DMS79 (cell line): ENCODE results near the gene PARK7.

ENCODE experiments used
- DNase-seq: peaks from one replicate; lab custom pipeline; 2025; lab: John Stamatoyannopoulos, UW

The PARK7 gene

GRCh38 chr1:7984811-7985210 is 23.3 kb downstream of the PARK7 start:
- peak; percentile 38 for DNase-seq

- DNase-seq = no peak
Measured at GRCh38 chr1:7985851-7986612, 24.5 kb downstream of the PARK7 start.

DNA sequence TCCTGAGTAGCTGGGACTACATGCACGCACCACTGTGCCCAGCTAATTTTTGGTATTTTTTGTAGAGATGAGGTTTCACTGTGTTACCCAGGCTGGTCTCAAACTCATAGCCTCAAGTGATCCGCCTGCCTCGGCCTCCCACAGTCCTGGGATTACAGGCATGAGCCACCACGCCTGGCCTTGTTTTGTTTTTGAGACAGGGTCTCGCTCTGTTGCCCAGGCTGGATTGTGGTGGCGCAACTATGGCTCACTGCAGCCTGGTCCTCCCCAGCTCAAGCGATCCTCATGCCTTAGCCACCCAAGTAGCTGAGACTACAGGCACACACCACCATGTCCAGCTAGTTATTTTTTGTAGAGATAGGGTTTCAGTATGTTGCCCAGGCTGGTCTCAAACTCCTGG is 26.0 kb downstream of the PARK7 start:
- no peak for DNase-seq

- DNase-seq = no peak
Measured at GRCh38 chr1:7988576-7988975, 27.1 kb downstream of the PARK7 start.

- DNase-seq = no peak
Measured at GRCh38 chr1:7989762-7990428, 28.4 kb downstream of the PARK7 start.

- DNase-seq = no peak
Measured at GRCh38 chr1:7991504-7992440, 30.3 kb downstream of the PARK7 start.

DNA sequence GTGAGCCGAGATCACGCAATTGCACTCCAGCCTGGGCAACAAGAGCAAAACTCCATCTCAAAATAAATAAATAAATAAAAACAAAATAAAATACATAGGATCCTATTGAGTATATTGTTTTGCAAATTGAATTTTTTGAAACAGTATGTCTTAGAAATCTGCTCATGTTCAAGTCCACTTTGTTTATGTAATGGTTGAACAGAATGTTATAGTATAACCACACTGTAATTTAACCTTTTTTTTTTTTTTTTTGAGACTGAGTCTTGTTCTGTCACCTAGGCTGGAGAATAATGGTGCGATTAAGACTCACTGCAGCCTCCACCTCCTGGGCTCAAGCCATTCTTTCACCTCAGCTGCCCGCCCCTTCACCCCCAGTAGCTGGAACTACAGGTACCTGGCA is 31.4 kb downstream of the PARK7 start:
- no peak for DNase-seq

DNA sequence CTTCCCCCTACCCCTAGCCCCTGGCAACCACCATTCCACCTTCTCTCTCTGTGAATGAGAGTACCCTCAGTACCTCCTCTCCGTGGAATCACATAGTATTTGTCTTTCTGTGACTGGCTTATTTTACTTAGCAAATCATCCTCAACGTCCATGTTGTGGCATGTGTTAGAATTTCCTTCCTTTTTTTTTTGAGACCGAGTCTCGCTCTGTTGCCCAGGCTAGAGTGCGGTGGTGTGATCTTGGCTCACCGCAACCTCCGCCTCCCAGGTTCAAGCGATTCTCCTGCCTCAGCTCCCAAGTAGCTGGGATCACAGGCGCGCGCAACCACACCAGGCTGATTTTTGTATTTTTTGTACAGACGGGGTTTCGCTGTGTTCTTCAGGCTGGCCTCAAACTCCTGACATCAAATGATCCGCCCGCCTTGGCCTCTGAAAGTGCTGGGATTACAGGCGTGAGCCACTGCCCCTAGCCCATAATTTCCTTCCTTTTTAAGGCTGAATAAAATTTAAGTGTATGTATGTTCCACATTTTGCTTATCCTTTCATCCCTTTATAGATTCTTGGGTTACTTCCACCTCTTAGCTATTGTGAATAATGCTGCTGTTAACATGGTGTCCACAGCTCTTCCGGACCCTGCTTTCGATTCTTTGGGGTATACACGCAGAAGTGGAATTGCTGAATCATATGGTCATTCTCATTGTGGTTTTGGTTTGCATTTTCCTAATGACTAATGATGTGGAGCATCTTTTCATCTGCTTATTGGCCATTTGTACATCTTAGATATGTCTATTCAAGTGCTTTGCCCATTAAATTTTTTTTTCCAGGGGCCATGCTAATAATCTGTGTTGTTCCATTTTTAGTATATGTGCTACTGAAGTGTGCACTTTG is 32.3 kb downstream of the PARK7 start:
- no peak for DNase-seq

DNA sequence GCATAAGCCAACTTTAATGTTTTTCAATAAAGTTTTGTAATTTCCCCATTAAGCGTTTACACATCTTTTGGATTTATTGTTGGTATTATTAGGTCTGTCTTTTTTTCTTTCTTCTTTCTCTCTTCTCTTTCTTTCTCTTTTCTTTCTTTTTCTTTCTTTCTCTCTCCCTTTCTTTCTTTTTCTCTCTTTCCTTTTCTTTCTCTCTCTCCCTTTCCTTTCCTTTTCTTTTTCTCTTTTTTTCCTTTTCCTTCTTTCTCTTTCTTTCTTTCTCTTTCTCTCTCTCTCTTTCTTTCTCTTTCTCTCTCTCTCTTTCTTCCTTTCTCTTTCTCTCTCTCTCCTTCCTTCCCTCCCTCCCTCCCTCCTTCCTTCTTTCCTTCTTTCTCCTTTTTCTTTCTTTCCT is 33.3 kb downstream of the PARK7 start:
- DNase-seq = no peak

DNA sequence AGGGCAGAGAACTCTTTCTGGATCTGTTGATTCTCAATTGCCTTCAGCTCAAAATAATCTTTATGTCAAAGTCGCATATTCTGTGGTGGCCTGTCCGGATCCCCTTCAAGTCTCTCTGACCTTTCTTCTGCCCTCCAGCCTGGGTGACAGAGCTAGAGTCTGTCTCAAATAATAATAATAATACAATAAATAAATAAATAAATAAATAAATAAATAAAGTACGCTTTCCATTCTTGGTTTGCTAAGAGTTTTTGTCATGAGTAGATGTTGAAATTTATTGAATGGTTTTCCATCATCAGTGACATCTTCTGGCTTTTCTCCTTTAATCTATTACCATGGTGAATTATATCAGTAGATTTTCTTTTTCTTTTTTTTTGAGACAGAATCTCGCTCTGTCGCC is 33.9 kb downstream of the PARK7 start:
- no peak for DNase-seq

DNA sequence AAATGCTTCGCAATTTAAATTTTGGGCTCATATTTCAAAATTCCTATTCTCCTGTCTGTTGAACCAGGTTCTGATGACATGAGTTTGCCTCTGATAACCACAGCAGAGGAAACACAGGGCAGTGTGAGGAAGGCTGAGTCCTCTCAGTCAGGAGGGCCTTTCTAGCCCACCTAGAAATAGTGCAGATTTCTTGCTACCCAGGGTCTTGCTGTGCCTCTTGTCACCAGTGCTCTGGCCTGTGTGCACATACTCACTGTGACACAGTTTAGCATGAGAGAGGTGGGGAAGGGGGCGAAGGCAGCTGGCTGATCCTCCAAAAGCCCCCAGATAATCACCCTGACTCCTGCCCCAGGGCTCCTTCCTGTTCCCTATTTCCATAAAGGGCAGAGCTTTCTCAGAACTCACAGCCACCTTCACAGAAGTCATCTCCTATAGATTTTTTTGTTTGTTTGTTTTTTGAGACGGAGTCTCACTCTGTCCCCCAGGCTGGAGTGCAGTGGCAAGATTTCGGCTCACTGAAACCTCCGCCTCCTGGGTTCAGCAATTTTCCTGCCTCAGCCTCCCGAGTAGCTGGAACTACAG is 40.9 kb downstream of the PARK7 start:
- DNase-seq = no peak

DNA sequence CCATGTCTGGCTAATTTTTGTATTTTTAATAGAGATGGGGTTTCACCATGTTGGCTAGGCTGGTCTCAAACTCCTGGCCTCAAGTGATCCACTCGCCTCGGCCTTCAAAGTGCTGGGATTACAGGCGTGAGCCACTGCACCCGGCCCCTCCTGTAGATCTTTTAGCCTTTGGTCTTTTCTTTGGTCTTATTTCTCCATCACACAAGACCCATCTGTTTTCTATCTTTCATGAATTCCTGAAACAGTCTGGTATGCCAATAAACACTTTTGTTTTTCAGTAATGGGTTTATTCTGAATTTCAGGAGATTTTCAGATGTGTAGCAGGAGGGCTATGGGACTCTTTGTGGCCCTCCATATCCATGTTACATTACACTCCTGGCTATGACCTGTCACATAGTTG is 41.4 kb downstream of the PARK7 start:
- no peak for DNase-seq

DNA sequence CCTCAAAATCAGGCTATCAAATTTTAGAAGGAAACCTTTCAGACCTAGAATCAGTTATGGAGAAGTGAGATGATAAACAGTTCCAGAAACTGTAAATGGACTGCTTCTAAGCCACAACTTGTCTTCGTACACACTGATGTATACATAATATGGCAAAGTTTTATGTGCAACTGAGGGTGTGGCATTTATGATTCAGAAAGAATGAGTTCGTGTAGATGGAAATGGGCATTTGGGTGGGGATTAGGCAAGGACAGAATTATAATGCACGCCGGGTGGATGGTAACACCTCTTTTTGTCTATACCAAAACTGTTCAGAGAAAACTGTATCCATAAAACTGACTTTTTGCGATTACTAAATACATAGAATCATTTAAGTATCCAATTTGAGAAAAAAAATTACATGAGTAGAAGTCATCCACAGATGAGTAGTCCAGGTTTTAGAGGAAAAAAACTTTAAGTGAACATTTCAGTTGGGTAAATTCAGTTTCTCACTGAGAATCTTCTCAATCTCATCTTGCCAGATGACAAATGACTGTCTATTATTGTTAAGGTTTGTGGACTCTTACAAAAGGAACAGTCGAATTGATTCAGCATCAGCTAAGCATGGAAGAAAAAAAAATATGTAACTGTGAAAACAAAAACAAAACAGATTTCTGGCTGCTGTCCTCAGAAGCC is 42.1 kb downstream of the PARK7 start:
- DNase-seq = no peak

GRCh38 chr1:8004113-8004802 is 42.7 kb downstream of the PARK7 start:
- DNase-seq = no peak

DNA sequence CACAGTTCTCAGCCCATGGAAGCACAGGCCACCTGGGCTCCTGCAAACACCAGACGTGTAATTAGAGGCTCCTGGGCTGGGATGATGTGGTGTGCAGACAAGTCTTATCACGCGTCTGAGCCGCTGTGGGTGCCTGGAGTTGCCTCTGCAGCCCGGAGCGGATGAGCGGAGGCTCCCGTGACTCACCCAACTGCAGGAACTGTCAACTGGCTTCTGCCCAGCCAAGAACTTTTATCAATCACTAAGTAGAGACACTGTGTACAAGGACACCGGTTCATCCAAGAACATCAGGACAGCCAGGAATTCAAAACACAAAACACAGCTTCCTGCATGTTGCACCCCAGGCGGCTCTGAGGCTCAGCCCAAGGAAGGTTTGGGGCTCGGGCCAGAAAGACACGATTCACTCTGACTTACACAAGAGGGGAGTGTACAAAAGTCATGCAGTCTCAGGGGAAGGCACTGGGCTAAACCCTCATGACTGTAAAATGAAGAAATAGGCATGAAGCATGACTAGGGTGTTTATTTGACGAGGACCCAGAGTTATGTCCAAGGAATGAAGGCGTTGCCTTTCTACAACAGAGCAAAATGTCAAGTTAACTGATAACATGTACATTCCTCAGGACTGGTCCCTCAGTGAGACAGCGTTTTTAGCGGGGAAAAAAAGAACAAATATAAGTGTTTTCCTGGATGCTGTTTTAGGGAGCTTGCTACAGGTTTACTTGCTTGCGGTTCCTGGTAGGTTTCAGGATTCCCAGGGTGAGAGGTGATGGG is 43.5 kb downstream of the PARK7 start:
- no peak for DNase-seq

GRCh38 chr1:8006037-8006963 is 44.8 kb downstream of the PARK7 start:
- DNase-seq = peak; percentile 77

- no peak for DNase-seq
Measured at GRCh38 chr1:8009043-8010002, 47.8 kb downstream of the PARK7 start.
